Fibroblast of skin of back (primary cell): ENCODE measurements around the gene ZCWPW1.
"Not testable (repeated sequence)": the region's sequence is repeated elsewhere in the genome, so short reads cannot be mapped to it uniquely, and the experiment has no call there.

Experiments
- DNase-seq: peaks from one replicate; pipeline ENCODE4 v3.0.0-alpha.2; 2013

ZCWPW1 gene

DNA sequence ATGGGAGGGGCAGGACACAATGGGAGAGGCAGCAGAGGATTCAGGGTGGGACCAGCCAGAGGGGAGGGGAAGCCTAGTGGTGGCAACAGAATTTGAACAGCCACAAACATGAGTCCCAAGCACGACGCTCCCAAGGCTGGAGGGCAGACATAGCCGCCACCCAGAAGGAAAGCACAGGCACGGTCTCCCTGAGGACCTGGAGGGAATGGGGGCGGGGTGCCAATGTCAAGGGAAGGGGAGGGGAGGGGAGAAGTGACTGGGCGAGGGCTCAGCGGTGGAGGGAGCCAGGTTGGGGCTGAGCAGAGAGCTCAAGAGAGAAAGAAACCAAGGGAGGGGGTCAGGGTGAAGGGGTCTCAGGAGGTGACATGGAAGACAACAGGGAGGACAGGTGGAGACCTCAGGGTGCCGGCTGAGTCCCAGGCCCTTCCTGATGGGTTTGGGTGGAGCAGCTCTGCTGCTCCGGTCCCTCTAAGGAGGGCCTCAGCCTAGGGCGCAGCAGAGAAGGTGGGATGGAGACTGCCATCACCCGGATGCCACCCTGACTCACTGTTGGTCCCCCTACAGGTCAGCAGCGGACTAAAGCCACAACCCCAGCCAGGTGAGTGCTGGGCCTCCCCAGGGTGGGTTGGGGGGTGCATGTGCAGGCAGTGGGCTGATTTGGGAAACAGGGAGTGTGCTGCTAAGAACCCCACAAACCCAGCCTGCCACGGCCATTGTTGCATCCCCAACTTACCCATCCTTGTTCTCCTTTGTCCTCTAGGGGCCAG is 31.0 kb downstream of the ZCWPW1 start:
- DNase-seq = no peak

GRCh38 chr7:100396421-100396982 is 32.0 kb downstream of the ZCWPW1 start:
- no peak for DNase-seq

GRCh38 chr7:100394077-100394476 is 34.4 kb downstream of the ZCWPW1 start:
- no peak for DNase-seq

- DNase-seq = no peak
These were observed 35.1 kb downstream of the ZCWPW1 start for GRCh38 chr7:100393233-100393905.

DNA sequence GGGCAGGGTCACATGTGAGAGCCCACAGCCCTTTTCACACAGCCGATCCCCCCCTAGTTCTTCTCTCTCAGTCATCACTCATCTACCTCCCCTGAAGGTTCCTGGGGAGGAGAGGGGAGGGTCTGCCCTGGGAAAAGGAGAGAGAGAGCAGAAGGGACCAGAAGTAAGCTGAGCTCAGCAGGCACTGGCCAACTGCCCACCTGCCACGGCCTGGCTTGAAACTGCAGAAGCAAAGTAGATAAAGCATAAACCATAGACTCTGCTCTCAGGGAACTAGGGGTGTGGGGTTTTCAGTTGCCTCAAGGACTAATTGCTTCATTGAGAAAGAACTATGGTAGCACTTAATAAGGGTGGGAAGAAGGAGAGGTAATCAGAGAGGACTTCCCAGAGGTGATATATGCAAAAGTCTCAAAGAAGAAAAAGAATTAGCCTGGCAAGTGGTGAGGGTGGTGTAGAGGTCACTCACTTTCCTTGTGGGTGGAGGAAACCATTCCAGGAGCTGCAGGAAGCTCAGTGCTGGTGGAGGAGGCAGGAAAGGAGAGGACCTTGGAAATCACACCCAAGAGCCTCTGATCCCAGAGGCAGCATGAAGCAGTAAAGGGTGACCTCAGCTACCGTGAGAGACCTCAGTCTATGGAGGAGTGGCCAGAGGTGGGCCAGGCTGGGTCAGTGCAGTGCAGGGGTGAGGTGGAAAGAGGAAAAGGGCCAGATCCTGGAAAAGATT is 38.1 kb downstream of the ZCWPW1 start:
- DNase-seq = no peak

GRCh38 chr7:100389437-100390088 is 38.9 kb downstream of the ZCWPW1 start:
- no peak for DNase-seq

DNA sequence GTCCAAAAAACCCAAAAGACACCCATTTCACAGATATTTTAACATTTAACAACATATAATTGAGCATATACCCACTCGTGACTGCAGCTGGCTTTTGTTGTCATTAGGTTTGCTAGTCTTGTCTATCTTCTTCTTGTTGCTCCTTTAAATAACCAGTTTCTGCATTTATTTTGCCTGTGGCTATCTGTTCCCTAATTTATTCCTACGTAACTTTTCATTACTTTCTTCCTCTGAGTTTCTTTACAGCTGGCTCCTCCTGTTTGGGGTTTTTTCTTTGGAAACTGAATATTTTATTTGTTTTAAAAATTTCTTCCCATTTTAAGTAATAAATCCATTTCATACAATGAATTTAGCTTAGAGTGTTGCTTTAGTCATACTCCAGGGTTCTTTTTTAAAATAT is 40.8 kb downstream of the ZCWPW1 start:
- DNase-seq = no peak

DNA sequence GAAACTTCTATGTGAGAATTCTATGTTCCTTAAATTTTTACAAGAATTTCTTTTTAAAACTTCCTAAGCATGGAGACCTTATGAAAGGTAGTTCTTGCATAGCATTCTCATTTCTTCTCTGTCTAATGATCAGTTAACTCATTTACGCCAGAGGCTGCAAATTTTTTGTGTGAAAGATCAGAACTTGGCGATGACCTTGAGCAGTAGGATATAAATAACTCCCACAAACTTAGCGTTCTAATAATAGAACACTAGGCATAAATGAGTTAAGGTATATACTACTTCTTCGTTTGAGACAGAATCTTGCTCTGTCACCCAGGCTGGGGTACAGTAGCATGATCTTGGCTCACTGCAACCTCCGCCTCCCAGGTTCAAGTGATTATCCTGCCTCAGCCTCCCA is 41.6 kb downstream of the ZCWPW1 start:
- no peak for DNase-seq

- no peak for DNase-seq
These were observed 43.7 kb downstream of the ZCWPW1 start for GRCh38 chr7:100384628-100385294.

DNA sequence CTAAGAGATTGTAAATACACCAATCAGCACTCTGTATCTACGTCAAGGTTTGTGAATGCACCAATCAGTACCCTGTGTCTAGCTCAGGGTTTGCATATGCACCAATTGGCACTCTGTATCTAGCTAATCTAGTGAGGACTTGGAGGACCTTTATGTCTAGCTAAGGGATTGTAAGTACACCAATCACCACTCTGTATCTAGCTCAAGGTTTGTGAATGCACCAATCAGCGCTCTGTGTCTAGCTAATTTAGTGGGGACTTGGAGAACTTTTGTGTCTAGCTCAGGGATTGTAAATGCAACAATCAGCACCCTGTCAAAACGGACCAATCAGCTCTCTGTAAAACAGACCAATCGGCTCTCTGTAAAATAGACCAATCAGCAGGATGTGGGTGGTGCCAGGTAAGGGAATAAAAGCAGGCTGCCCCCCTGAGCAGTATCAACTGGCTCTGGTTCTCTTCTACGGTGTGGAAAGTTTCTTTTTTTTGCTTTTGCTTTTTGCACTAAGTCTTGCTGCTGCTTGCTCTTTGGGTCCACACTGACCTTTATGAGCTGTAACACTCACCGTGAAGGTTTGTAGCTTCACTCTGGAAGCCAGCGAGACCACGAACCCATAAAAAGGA is 46.2 kb downstream of the ZCWPW1 start:
- DNase-seq = not testable (repeated sequence)

- not testable (repeated sequence) for DNase-seq
These were observed 46.8 kb downstream of the ZCWPW1 start for GRCh38 chr7:100381531-100382233.

GRCh38 chr7:100380196-100380595 is 48.3 kb downstream of the ZCWPW1 start:
- no peak for DNase-seq

GRCh38 chr7:100378114-100378755 is 50.3 kb downstream of the ZCWPW1 start:
- no peak for DNase-seq

DNA sequence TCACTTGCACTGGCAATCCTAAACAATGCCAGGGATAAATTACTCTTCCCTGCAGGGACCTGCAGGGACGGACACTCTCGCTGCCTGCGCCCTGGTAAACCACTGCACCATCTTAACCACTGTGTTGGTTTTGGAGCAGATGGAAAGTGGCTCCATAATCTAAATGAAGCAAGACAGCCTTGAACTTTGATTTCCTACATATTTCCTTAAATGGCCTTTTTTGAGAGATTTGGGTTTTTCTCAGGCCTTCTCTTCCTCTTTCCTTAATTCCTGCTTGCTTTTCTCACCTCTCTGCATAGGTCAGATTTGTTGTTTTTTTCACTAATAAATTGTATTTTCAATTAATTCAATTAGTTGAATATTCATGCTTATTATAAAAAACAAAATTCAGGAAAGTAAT is 52.4 kb downstream of the ZCWPW1 start:
- no peak for DNase-seq

- DNase-seq = no peak
These were observed 53.9 kb downstream of the ZCWPW1 start for GRCh38 chr7:100374601-100375000.

- DNase-seq = not testable (repeated sequence)
These were observed 54.5 kb downstream of the ZCWPW1 start for GRCh38 chr7:100373870-100374598.

GRCh38 chr7:100373261-100373831 is 55.2 kb downstream of the ZCWPW1 start, which contains the start of gene PILRA:
Gene PILRA (plus strand): TSS chr7:100373487. CDS start chr7:100373657, 170 bp downstream.
- DNase-seq = no peak

- DNase-seq = no peak
These were observed 55.8 kb downstream of the ZCWPW1 start for GRCh38 chr7:100372694-100373093.

DNA sequence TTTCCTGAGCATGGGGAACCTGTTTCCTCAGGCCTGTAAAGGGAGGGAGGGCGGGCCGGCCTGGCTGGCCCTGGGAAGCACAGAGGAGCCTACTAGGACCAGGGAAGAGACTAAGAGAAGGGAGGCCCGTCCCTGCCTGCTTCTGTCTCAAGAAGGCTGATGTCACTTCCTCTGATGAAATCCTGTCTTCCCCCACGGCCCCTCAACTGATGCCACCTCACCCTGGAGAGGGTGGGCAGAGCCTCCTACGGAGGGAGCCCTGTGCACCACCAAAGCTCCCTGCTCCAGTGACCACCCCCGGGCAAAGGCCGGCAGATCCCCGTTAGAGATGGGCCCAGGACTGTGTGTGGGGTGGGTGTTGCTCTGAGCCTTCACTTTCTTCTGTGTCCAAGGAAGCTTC is 56.2 kb downstream of the ZCWPW1 start:
- DNase-seq = peak; percentile 40
